NOMO-1 (cell line): ENCODE measurements around the gene SNHG17.
"Not testable (repeated sequence)": the region's sequence is repeated elsewhere in the genome, so short reads cannot be mapped to it uniquely, and the experiment has no call there.

Source experiments
- DNase-seq, 2 experiments: peaks; one replicate each; lab custom pipeline; 2025; ENCODE audit not compliant: unreplicated experiment in 2 of 2; lab: John Stamatoyannopoulos, UW

Gene SNHG17

GRCh38 chr20:38447931-38448675, 13.0 kb upstream of the SNHG17 start:
- DNase-seq: peak; percentile 51 to 76

- no peak for DNase-seq
Observed at GRCh38 chr20:38447251-38447661, 12.1 kb upstream of the SNHG17 start.

GRCh38 chr20:38446441-38447209, 11.5 kb upstream of the SNHG17 start:
- peak; percentile 87 to 92 for DNase-seq

- DNase-seq: no peak
Observed at GRCh38 chr20:38445901-38446425, 10.8 kb upstream of the SNHG17 start.

- no peak for DNase-seq
Observed at GRCh38 chr20:38445381-38445796, 10.3 kb upstream of the SNHG17 start.

- DNase-seq: no peak
Observed at GRCh38 chr20:38441916-38442315, 6.8 kb upstream of the SNHG17 start.

GRCh38 chr20:38441110-38441509, 6.0 kb upstream of the SNHG17 start:
- not testable (repeated sequence) for DNase-seq

- no peak for DNase-seq
Observed at GRCh38 chr20:38437796-38438195, 2.7 kb upstream of the SNHG17 start.

GRCh38 chr20:38435555-38435939, 419 bp upstream of the SNHG17 start:
- no peak for DNase-seq

- DNase-seq: peak; percentile 30 to 44
Observed at GRCh38 chr20:38434301-38434741, 807 bp downstream of the SNHG17 start.

GRCh38 chr20:38433304-38433972, 1.7 kb downstream of the SNHG17 start:
- no peak for DNase-seq

GRCh38 chr20:38432870-38433269, 2.3 kb downstream of the SNHG17 start:
- DNase-seq: not testable (repeated sequence)

- DNase-seq: no peak
Observed at GRCh38 chr20:38432292-38432691, 2.8 kb downstream of the SNHG17 start.

GRCh38 chr20:38430679-38431325, 4.3 kb downstream of the SNHG17 start:
- DNase-seq: no peak

GRCh38 chr20:38429301-38429700, 5.8 kb downstream of the SNHG17 start:
- no peak for DNase-seq

GRCh38 chr20:38428800-38429199, 6.3 kb downstream of the SNHG17 start:
- no peak for DNase-seq

GRCh38 chr20:38427655-38428023, 7.5 kb downstream of the SNHG17 start:
- DNase-seq: no peak

- peak in 1 of 2 experiments; percentile 16 for DNase-seq
Observed at GRCh38 chr20:38426006-38426897, 8.9 kb downstream of the SNHG17 start.

GRCh38 chr20:38424401-38424800, 10.7 kb downstream of the SNHG17 start:
- no peak for DNase-seq

GRCh38 chr20:38423541-38423940, 11.6 kb downstream of the SNHG17 start:
- no peak for DNase-seq
